CD4-positive, alpha-beta T cell treated with Interleukin-4 for 4 hours (primary cell): ENCODE measurements around the gene EMC1.
"Not testable (repeated sequence)": the region's sequence is repeated elsewhere in the genome, so short reads cannot be mapped to it uniquely, and the experiment has no call there.

Experiments
- DNase-seq: peaks from one replicate; pipeline ENCODE4 v3.0.0-alpha.2; 2020

The EMC1 gene

DNA sequence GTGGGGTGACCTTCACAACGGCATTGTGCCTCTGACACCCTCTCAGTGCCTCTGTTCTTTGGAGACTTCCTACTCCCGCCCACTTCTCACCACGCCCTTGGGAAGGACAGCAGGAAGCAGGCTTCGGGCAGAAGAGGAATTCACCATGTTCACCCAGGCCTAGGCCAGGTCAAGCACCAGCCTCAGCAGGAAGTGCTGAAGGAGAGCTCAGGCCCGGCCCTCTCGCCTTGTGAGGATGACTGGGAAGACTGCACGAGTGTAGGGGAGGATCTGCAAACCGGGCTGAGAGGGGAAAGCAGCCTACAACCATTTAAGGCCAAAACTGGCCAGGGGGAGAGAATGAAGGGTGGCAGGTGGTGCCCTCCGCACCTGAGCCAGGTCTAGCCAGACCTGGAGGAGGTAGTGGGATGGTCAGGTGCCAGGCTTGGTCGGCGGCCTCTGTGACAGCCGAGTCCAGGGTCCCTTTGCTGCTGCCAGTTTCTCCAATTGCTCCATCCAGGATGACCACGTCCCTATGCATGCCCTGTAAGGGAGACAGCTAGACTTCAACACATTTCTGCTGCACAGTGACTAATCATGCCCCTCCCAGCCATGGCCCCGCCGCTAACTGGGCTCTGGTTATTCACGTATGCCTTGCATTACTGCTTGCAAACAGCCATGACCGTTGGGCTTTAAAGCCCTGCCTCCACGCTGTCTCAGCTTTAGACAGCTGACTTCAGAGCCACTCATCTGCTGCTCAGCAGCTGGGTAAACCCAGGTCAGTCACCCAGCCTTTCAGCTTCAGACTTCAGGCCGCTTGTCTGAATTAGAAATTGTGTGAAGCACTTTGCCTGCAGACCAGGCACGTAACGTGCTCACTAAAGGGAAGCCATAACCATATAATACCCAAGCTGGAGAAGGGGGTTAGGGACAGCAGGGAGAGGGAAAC is 9.2 kb upstream of the EMC1 start:
- DNase-seq, result no peak

DNA sequence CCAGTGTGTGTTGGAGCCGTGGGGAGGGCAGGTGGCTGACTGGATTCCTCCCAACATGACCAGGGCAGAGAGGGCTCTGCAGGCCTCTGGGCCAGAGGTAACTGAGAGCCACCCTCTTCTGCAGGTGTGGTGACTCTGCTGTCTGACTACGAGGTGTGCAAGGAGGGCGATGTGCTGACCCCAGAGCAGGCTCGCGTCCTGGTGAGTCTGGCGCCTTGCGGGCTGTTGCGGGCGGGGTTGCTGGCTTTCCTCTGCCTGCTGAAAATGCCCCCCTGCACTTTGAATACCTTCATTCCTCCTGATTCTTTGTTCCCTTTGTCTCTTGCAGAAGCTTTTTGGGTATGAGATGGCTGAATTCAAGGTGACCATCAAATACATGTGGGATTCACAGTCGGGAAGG is 7.0 kb upstream of the EMC1 start:
- no peak for DNase-seq

DNA sequence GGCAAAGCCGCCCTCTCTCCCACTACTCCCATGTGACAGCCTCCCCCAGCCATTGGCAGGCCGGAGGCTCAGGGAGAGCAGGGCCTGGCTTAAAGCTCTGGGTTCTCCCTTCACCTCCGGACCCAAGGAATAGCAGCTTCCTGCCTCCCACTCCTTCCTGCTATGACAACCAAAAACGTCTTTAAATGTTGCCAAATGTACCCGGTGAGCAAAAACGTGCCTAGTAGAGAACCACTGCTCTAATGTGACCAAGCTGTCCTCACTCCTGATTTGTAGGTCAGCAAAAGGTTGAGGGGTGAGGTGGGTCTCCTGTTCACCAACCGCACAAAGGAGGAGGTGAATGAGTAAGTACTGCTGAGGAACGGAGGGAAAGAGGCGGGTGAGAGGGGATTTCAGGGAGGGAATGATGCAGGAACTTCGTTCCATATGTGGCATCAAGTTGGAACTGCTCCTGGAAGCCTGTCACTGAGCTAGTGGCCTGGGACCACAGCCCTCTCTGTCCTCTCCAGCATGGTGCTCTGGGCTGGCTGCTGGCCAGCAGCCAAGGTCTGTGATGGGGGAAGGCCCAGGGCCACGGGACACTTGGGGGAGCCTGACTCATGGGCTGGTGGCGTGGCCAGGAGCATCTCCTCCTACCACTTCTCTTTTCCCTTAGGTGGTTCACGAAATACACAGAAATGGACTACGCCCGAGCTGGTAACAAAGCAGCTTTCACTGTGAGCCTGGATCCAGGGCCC is 6.0 kb upstream of the EMC1 start:
- no peak for DNase-seq

DNA sequence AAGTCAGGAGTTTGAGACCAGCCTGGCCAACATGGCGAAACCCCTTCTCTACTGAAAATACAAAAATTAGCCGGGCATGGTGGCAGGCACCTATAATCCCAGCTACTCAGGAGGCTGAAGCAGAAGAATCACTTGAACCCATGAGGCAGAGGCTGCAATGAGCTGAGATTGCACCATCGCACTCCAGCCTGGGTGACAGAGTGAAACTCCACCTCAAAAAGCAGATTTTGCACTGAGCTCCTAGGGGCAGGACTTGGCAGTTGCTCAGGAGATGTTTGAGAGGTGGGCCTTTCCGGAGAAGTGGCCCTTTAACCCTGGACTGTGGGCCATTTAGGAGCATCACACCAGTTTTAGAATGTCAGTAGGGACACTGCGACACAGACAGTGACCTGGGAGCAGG is 5.0 kb upstream of the EMC1 start:
- not testable (repeated sequence) for DNase-seq

DNA sequence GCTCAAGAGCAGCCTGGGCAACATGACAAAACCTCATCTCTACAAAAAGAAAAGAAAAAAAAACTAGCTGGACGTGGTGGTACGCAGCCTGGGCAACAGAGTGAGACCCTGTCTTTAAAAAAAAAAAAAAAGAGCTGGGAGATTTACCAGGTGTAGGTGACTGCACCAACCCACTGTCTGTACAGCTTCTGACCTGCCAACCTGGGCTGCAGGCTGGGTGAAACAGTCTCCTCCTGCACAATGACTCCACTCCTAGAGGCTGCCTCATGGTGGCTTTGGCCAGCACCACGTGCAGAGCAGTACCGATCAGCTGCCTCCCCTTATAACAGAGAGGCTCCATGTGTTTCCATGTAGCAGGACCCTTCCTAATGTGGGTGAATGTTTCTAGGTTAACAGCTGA is 4.0 kb upstream of the EMC1 start:
- DNase-seq, result no peak

DNA sequence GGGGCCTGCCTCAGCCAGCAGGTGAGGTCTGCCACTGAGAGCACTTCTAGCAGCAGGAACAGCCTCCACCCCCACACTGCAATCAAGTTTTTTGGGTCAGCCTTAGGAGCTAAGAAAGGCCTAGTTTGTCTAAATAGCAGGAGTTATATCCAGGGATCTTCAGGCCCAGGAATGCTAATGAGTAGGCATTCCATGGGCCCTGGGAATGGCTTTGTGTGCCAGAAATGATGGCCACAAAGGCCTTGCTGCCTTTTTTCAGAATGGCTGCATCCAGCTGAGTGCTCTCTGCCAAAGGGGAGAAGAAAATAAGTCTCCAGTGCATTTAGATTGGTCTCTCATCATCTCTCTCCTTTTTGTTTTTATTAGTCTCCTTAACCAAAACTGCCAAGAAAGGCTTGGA is 3.1 kb upstream of the EMC1 start:
- no peak for DNase-seq

DNA sequence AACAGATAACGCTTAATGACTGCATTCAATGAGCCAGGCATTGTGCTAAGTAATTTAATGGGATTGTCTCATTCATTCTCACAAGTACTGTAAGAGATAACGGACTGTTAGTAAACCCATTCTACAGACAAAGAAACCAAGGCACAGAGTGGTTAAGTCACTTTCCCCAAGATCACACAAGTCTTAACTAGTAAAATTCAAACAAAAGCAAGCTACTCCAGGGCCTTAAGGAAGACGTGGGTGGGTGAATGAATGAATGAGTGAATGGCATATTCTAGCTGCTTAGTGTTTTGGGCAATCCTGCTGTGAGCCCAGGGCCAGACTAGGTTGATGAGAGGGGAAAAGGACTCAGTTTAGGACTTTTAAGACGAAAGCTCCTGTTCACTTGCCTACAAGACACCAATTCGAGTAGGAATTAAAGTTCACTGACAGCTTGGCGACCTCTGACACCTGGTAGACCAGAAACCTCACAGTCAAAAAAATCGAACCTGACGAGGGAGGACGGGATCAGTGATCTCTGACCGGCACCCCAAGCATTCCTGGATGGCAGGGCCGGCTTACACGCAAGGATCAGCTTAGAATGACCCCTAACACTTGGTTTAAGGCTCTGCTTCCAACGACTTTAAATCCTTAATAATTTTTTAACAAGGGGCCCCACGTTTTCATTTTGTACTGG is 557 bp downstream of the EMC1 start:
- DNase-seq, result no peak

DNA sequence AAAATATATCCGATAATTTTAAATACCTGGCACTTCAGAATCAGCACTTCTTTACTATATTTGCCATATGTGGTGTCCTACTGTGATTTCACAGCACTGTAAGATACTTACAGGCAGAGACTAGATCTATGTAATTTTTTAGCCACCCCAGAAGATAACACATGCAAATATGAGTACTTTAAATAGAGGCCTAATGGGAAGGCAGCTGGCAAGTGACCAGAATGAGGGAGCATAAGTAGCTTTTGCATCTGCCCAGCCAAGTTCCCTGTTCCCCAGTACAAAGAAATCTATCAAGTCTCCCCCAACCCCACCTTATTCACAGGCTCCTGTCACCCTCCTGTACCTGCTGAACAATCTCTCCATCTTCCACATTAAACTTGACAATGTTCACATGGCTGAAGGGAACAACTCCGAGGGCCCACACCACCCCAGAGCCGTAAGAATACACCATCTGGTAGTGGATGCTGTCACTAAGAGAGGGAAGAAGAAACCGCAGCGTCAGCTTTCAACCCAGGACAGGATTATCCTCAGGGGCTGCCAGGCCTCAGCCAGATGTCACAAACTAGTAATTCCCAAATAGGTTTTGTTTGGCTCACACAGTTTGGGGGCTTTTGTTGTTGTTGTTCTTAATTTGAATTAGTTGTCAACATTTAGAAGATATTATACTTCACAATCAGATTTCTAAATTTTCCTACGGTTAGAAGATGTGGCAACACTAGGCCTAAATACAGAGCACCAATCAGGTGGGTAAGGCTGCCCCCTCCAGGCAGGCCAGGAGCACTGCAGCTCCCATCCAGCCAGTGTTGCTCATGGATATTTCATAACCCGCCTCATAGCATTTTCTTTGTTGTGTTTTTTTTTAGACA is 10.4 kb downstream of the EMC1 start:
- DNase-seq, result peak; percentile 61

DNA sequence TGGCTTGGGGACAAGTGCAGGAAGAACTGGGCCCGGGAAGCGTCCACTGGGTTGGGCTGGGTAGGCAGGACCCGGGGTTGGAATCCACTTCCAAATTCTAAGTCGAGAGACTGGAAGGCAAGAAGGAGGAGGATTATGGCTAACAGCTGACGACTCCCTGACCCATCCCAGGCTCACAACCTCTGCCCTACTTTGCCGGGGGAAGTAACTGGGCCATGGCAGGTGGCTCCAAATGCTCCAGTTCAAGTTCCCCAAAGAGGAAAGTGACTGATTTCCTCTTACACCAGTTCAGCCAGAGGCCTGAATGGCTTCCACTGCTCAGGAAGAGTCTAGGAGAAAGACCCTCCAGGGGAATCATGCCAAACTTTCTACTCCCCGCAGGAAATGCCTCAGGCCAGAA is 11.4 kb downstream of the EMC1 start:
- DNase-seq, result no peak

DNA sequence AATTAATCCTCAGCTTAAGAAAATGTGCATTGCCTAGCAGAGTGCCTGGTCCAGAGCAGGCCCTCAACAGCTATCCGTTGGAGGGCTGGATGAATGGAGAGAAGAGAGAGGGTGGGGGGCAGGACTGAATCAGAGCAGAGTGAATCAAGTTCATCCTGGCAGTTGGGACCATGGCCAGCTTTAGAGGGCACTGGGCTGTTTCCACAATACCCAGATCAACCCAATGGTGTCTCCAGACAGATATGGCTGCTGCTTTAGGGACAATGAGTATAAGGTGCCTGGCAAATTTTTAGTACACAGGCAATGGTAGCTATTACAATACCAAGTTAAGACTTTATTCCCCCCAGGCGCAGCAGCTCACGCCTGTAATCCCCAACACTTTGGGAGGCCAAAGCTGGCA is 17.1 kb downstream of the EMC1 start:
- DNase-seq, result no peak

DNA sequence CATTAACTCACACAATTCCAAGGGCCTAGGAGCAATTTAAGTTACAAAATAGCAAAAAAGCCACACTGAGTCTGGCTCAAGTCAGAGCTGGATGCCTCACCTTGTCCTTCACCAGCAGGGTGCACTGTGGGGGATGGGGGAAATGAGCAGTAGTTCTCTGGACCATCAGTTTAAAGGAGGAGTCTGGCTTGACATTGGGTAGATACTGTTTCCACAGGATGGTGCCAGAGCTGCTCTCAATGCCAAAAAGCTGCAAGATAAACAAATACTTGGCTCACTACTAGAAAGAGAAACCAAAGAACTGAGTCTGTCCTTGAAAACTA is 18.8 kb downstream of the EMC1 start:
- DNase-seq, result no peak

DNA sequence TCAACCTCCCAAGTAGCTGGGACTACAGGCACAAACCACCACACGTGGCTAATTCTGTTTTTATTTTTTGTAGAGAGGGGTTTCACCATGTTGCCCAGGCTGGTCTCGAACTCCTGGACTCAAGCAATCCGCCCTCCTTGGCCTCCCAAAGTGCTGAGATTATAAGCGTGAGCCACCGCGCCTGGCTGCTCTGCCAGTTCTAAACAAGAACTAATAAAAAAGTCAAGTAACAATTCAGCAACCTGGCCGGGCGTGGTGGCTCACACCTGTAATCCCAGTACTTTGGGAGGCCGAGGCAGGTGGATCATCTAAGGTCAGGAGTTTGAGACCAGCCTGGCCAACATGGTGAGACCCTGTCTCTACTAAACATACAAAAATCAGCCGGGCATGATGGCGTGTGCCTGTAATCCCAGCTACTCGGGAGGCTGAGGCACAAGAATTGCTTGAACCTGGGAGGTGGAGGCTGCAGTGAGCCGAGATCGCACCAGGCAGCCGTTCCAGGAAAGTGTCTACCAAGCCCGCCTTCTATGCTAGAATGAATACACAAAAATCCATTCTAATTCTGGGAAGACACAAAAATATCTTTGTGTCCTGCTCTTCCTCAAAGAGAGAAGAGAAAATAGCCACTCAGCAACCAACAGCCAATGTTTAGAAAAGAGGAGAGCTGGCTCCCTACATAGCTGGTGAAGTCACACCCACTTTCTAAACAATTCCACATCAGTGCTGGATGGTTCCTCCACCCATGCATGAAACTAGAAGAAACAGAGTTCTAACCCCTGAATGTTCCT is 19.4 kb downstream of the EMC1 start:
- DNase-seq, result not testable (repeated sequence)

DNA sequence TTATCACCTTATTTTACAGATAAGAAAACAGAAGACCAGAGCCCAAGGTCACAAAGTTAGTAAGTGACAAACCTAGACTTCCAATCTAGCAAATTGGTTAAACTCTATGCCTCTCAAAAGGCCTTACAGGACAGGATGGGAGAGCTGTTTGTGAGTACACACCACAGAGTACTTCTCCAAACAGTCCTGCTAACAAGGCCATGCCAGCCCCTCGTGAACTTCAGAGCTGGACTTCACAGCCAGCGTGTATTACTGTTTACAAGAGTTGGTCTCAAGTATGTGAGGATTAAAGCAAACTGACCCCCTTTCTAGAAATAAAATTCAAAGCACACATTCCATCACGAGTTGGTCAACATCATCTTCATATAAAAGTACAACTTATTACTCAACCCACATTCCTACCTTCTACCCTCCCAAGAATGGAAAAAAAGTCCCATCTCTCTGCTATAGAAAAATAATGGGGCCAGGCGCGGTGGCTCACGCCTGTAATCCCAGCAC is 21.4 kb downstream of the EMC1 start:
- DNase-seq, result no peak

DNA sequence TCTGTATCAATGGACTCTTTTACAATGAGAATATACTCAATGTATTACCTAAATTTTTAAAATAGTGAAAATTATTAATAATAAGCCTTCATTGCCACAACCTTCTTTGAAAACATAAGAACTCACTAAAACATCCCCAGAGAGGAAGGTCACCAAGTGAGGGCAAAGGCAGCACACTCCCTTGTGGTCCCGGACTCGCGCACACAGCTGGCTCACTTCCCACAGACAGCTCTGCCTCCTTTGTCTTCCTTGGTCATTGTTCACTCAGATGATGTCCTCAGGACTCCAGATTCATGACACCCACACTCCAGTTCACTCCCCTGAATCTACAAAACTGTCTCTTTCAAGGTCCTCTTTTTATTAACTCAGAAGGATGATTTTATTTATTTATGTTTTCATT is 22.1 kb downstream of the EMC1 start:
- DNase-seq, result no peak

DNA sequence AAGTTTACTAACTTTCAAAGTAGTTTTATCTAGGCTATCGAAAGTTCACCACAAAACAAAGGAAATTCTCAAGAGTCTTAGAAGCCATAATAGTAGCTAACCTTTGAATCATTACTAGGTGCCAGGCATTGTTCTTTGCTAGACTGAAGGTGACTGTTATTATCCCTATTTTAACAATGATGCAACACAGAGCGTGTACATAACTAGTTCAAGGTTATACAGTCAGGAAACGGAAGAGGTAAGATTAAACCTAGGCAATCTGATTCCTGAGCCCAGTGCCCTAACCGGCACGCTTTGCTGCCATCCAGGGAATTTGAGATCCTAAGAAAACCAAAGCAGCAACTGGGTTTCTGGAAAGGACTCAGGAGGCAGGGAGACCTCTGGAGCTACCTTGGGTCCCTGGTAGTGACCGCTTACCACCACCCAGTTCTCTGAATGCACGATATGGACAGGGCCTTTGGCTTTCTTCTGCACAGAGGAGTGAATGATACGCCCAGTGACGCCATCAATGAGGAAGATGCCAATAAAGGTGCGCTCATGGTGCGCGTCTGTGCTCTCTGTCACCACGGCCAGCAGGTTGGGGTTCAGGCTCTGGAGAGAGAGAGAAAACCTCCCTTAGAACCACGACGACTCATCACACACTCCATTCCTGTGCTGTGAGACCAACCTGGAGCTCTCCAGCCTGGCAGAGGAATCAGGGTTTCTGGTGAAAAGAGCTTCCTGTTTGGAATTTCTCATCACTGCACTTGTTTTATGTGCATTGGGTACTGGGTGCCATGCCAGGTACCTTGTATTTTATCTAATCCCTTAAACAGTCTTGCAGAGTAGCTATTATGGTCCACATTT is 28.1 kb downstream of the EMC1 start:
- no peak for DNase-seq

DNA sequence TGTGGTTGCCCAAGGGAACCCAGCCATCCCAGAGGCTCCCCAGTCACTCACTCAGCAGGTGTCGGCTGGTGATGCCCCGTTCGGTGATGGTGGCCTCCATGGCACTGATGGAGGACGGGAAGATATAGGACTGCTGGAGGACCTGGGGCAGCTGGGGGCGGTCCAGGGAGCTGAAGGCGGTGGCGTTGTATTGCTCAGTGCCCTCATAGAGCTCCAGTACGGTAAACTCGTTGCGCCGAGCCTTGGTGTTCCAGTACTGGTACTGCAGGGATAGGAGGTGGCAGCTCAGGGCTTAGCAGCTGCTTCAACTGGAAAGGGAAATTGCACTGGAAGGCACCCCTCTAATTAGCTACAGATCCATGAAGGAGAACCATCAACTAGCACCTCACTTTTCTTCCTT is 28.8 kb downstream of the EMC1 start:
- no peak for DNase-seq

DNA sequence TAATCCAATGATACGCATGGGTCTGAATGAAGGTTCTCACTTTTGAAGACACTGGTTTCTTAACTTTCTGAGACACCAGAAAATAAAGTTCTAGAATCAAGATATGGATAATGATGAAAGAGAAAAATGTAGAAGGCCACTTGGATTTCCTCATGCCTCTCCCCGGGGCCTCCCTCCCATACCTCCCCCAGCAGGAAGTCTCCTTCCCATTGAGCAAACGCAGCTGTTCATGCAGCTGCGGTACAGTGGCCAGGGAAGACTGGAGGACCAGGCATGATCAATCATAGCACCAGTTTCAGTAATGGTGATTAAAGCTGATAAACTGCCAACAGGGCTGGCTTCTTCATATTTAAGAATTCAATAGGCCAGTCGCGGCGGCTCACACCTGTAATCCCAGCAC is 30.3 kb downstream of the EMC1 start:
- DNase-seq, result no peak

DNA sequence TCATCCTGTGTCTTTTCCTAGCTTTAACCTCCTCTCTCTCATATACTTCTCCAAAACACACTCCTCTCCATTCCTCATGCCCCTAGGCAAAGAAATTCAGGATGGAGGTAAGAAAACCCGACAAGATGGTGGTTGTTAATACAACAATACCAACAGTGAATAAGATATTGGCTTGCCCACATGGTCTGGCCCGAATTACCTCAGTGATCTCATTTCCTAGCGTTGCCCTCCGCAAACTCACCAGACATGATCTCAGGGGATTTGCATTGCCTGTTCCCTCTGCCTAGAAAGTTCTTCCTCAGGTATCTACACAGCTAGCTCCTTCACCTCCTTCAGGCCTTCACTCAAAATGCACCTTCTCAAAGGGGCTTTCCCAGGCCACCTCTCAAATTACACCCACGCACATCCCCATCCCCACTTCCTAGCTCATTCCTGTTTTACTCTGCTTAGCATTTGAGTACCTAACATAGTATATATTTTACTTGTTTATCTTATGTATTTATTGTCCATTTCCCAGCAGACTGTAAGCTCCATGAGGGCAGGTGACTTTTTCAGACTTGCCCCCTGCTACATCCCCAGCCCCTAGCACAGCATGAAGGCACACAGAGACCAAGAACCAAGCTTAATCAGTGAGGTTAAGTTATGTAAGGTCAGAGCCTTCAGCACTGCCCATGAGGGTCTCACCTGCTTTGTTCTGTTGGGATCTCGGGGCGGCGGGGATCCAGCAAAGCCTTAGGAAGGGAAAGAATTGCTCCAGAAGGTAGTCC is 31.1 kb downstream of the EMC1 start:
- no peak for DNase-seq

DNA sequence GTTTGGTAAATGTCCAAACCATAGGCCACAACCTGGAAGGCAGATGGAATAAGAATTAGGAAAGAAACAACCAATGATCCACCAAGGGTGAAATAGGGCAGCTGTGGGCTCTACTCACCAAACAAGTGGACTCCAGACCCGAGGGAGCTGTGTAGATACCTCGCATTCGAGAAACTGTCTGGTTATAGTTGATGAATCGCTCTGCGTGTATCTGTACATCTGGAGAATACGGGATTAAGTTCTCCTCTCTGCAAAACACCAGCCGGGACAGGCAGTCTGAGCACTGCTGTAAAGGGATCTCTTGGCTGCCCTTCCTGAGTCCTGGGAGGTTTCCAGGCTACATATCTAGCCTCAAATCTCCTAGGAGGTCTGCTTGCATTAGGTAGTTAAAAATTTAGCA is 31.9 kb downstream of the EMC1 start:
- no peak for DNase-seq

DNA sequence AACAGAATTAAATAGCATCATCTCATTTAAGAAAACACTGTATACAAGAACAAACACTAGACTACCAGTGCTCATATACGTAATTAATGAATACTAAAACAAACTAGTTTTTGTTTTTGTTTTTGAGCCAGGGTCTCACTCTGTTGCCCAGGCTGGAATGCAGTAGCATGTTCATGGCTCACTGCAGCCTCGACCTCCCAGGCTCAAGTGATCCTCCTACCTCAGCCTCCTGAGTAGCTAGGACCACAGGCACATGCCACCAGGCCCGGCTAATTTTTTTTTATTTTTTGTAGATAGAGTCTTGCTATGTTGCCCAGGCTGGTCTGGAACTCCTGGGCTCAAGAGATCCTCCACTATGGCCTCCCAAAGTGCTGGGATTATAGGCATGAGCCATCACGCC is 34.7 kb downstream of the EMC1 start:
- DNase-seq, result not testable (repeated sequence)
